B cell (primary cell): ENCODE measurements around the gene UHRF2.
"Not testable (repeated sequence)": the region's sequence is repeated elsewhere in the genome, so short reads cannot be mapped to it uniquely, and the experiment has no call there.

ENCODE experiments used
- CTCF ChIP-seq: fragments of 200-600 bp; IDR thresholded peaks from one replicate; pipeline ENCODE4 v1.8.0; 2022; ENCODE audit warnings: antibody characterized with exemption, mild to moderate bottlenecking
- EZH2 ChIP-seq: IDR thresholded peaks from 2 replicates; pipeline ENCODE4 v1.6.1; 2012; ENCODE audit warnings: borderline replicate concordance, low read depth, mild to moderate bottlenecking, moderate library complexity, low read length; ENCODE audit not compliant: insufficient read depth, poor library complexity, severe bottlenecking

DNA sequence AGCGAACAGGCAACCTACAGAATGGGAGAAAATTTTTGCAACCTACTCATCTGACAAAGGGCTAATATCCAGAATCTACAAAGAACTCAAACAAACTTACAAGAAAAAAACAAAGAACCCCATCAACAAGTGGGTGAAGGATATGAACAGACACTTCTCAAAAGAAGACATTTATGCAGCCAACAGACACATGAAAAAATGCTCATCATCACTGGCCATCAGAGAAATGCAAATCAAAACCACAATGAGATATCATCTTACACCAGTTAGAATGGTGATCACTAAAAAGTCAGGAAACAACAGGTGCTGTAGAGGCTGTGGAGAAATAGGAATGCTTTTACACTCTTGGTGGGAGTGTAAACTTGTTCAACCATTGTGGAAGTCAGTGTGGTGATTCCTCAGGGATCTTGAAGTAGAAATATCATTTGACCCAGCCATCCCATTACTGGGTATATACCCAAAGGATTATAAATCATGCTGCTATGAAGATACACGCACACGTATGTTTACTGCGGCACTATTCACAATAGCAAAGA is 31.5 kb upstream of the UHRF2 start:
- not testable (repeated sequence) for TF ChIP-seq CTCF, EZH2
